Spleen (tissue), 7 donors: Measurements from ENCODE around the gene MYOT.

ENCODE experiments used
- CTCF ChIP-seq, 11 experiments: fragments of 200-600 bp in 7 of 11; fragments of 450-650 bp in 4 of 11; sonication (generic) in 4 of 11; IDR thresholded peaks in 8 of 11; conservative IDR thresholded peaks in 3 of 11; 1 replicate in 7 of 11; 2 replicates in 4 of 11; pipeline versions ENCODE4 v1.4.0 to v1.8.0; 2016 to 2021; ENCODE audit warnings: antibody characterized with exemption in 11 of 11, inconsistent platforms in 4 of 11, mild to moderate bottlenecking in 1 of 11
- POLR2A ChIP-seq, 3 donors: fragments of 450-650 bp; IDR thresholded peaks; one replicate each; pipeline ENCODE4 v1.5.1; 2017; ENCODE audit warnings: antibody characterized with exemption in 3 of 3, mild to moderate bottlenecking in 1 of 3
- donor health status: DM: no; HTN: no; CAD: no; lungs with moderate emphysema.
- donor health status: DM: no; HTN: no; CAD: no.
- donor health status: DM: no; HTN: no; CAD: no.

GRCh38 chr5:137822158-137822764, 45.4 kb upstream of the MYOT start:
- TF ChIP-seq CTCF (IDR thresholded peaks at IDR 0.05 in 8 of 11, conservative IDR thresholded peaks at IDR 0.05 in 3 of 11) (peak in 7 of 11 experiments; percentile 27 to 52 (median 34)), POLR2A (IDR thresholded peaks at IDR 0.05) (no peak)
